GM18505 (cell line): Measurements from ENCODE around the gene AEBP2.
"Not testable (repeated sequence)": the region's sequence is repeated elsewhere in the genome, so short reads cannot be mapped to it uniquely, and the experiment has no call there.

Experiments
- ATAC-seq: cut with Tn5 transposase; IDR thresholded peaks from one replicate; pipeline ENCODE4 v1.9.1; 2021; ENCODE audit not compliant: unreplicated experiment
- POLR2A ChIP-seq: IDR thresholded peaks from 4 replicates; pipeline ENCODE4 v1.6.1; 2011; ENCODE audit warnings: borderline replicate concordance; ENCODE audit not compliant: insufficient read depth, insufficient read length; ENCODE audit errors: extremely low read depth

Gene AEBP2

GRCh38 chr12:19439059-19440018 is at the start of gene AEBP2:
AEBP2 (plus strand) TSS chr12:19439492; CDS start chr12:19439700, 208 bp downstream.
- TF ChIP-seq POLR2A: peak; percentile 54
- ATAC-seq: peak; percentile 84

- TF ChIP-seq POLR2A: no peak
- ATAC-seq: no peak
These were observed 49.2 kb upstream of the AEBP2 start for GRCh38 chr12:19390051-19390598.

GRCh38 chr12:19392644-19393043 is 46.6 kb upstream of the AEBP2 start:
- not testable (repeated sequence) for ATAC-seq

GRCh38 chr12:19394385-19394784 is 44.9 kb upstream of the AEBP2 start:
- no peak for TF ChIP-seq POLR2A
- no peak for ATAC-seq

GRCh38 chr12:19397534-19397933 is 41.8 kb upstream of the AEBP2 start:
- no peak for TF ChIP-seq POLR2A

GRCh38 chr12:19398376-19399363 is 40.6 kb upstream of the AEBP2 start:
- no peak for ATAC-seq
- no peak for TF ChIP-seq POLR2A

More at GRCh38 chr12:19397534-19397933, 41.8 kb upstream of the AEBP2 start:
- ATAC-seq: no peak

- not testable (repeated sequence) for ATAC-seq
These were observed 38.5 kb upstream of the AEBP2 start for GRCh38 chr12:19400649-19401285.

- TF ChIP-seq POLR2A: no peak
- no peak for ATAC-seq
These were observed 37.1 kb upstream of the AEBP2 start for GRCh38 chr12:19402211-19402610.

- TF ChIP-seq POLR2A: no peak
- no peak for ATAC-seq
These were observed 36.4 kb upstream of the AEBP2 start for GRCh38 chr12:19402743-19403431.

- no peak for TF ChIP-seq POLR2A
- ATAC-seq: no peak
These were observed 34.9 kb upstream of the AEBP2 start for GRCh38 chr12:19404242-19404880.

- ATAC-seq: no peak
These were observed 29.9 kb upstream of the AEBP2 start for GRCh38 chr12:19409376-19409775.

GRCh38 chr12:19410211-19410610 is 29.1 kb upstream of the AEBP2 start:
- ATAC-seq: no peak
- no peak for TF ChIP-seq POLR2A

More at GRCh38 chr12:19409376-19409775, 29.9 kb upstream of the AEBP2 start:
- no peak for TF ChIP-seq POLR2A
